Epidermal melanocyte (primary cell): ENCODE data around the gene GMDS.
A peak's percentile ranks its signal among the peaks of the same experiment; 100 is the strongest.

Experiments
- DNase-seq: peaks from one replicate; pipeline ENCODE4 v3.0.0; 2011; ENCODE audit warnings: low spot score; ENCODE audit not compliant: insufficient read length

The GMDS gene

GRCh38 chr6:1577146-1577680, 668.2 kb downstream of the GMDS start:
- DNase-seq, result no peak

- no peak for DNase-seq
Measured at GRCh38 chr6:1576711-1577110, 668.7 kb downstream of the GMDS start.

GRCh38 chr6:1576166-1576565, 669.2 kb downstream of the GMDS start:
- no peak for DNase-seq

GRCh38 chr6:1575210-1576041, 670.0 kb downstream of the GMDS start:
- peak; percentile 48 for DNase-seq

GRCh38 chr6:1574890-1575209, 670.6 kb downstream of the GMDS start:
- DNase-seq, result no peak

- no peak for DNase-seq
Measured at GRCh38 chr6:1574083-1574761, 671.2 kb downstream of the GMDS start.
